Esophagus muscularis mucosa (tissue), 4 donors: ENCODE measurements around the gene BDH1.

Experiments
- CTCF ChIP-seq, 3 experiments: fragments of 200-600 bp in 2 of 3; fragments of 450-650 bp in 1 of 3; sonication (generic) in 2 of 3; IDR thresholded peaks; one replicate each; pipeline ENCODE4 v1.5.1; 2017 to 2019; ENCODE audit warnings: antibody characterized with exemption in 3 of 3, mild to moderate bottlenecking in 2 of 3, moderate library complexity in 1 of 3
- EP300 ChIP-seq: sonication (generic); formaldehyde crosslinking; IDR thresholded peaks from one replicate; pipeline ENCODE4 v1.6.1; 2017; ENCODE audit warnings: antibody characterized with exemption
- POLR2A ChIP-seq: fragments of 450-650 bp; IDR thresholded peaks from one replicate; pipeline ENCODE4 v1.6.1; 2017; ENCODE audit warnings: antibody characterized with exemption, moderate library complexity, mild to moderate bottlenecking, low read depth
- POLR2AphosphoS5 ChIP-seq, 2 donors: sonication (generic); formaldehyde crosslinking; IDR thresholded peaks; one replicate each; pipeline ENCODE4 v1.6.1; 2017; ENCODE audit warnings: antibody characterized with exemption in 2 of 2

GRCh38 chr3:197503652-197504051, 52.1 kb downstream of the BDH1 start:
- no peak for TF ChIP-seq CTCF (IDR thresholded peaks at IDR 0.05)
- no peak for TF ChIP-seq POLR2AphosphoS5 (IDR thresholded peaks at IDR 0.05)
- TF ChIP-seq POLR2A = no peak
- TF ChIP-seq EP300 = no peak
